ENCODE results near the gene CBR4.

DNA sequence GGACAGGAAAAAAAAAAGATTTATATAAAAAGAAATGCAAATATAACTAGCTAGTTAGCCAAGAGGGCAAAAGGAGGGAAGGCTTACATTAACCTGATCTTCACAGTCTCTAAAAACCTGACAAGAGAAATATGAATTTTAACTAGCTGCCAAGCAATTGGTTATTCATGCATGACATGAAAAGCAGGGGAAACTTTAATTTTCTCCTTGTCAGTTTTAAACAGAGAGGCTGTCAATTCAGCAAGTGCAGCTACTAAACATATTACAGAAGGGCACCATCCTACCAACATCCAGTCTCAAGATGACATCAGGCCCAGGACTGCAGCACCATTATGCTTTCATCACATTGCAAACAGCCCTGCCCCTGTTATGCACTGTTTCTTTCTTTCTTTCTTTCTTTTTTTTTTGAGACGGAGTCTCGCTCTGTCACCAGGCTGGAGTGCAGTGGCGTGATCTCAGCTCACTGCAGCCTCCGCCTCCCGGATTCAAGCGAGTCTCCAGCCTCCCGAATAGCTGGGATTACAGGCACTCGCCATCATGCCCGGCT is 38.9 kb upstream of the CBR4 start:
- TF ChIP-seq, protein P1, sequence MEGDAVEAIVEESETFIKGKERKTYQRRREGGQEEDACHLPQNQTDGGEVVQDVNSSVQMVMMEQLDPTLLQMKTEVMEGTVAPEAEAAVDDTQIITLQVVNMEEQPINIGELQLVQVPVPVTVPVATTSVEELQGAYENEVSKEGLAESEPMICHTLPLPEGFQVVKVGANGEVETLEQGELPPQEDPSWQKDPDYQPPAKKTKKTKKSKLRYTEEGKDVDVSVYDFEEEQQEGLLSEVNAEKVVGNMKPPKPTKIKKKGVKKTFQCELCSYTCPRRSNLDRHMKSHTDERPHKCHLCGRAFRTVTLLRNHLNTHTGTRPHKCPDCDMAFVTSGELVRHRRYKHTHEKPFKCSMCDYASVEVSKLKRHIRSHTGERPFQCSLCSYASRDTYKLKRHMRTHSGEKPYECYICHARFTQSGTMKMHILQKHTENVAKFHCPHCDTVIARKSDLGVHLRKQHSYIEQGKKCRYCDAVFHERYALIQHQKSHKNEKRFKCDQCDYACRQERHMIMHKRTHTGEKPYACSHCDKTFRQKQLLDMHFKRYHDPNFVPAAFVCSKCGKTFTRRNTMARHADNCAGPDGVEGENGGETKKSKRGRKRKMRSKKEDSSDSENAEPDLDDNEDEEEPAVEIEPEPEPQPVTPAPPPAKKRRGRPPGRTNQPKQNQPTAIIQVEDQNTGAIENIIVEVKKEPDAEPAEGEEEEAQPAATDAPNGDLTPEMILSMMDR (IDR thresholded peaks at IDR 0.05) = no peak
- TF ChIP-seq POLR2A (IDR thresholded peaks at IDR 0.05) (no peak), POLR2AphosphoS5 (IDR thresholded peaks at IDR 0.05; ENCODE audit: insufficient read depth in 1 of 2, low read depth in 1 of 2) (no peak)

Data from vagina (tissue), 2 donors.